GM12878 (cell line): ENCODE data around the gene STAB2. TPM values are rescaled to one million over a fixed set of nuclear protein-coding genes. Genes with fewer than 3 reads are reported as not detected.

Experiments
- ATAC-seq: fragments of 200-7000 bp; cut with Tn5 transposase; 3 replicates; pipeline ENCODE4 v1.9.1; 2020; ENCODE audit warnings: mild to moderate bottlenecking, moderate library complexity
- BruUV-seq: library from RNA; stranded (reverse); fragments of 400-500 nt; replicated peaks from 2 replicates; lab custom pipeline; 2021; lab: Mats Ljungman, UMichigan
- CTCF ChIA-PET: fragments of 300-600 bp; sonication (Branson Sonifier 250); formaldehyde crosslinking; extraction: SDS; loops from one replicate; lab custom pipeline; 2021; ENCODE audit warnings: inconsistent platforms; lab: Yijun Ruan, JAX
- POLR2A ChIA-PET: fragments of 350-600 bp; formaldehyde crosslinking; extraction: SDS; loops from one replicate; lab custom pipeline; 2021; ENCODE audit warnings: inconsistent platforms; lab: Charles Lee
- RAD21 ChIA-PET: fragments of 300-600 bp; sonication (Branson Sonifier 250); formaldehyde crosslinking; loops from one replicate; lab custom pipeline; 2023; ENCODE audit warnings: antibody characterized with exemption; ENCODE audit not compliant: unreplicated experiment; lab: Charles Lee
- SMC1A ChIA-PET: fragments of 300-600 bp; sonication (Branson Sonifier 250); formaldehyde crosslinking; loops from one replicate; lab custom pipeline; 2023; ENCODE audit not compliant: unreplicated experiment, uncharacterized antibody; lab: Charles Lee
- DNase-seq: peaks from one replicate; pipeline ENCODE4 v3.0.0-alpha.2; 2011; ENCODE audit warnings: low read depth, low spot score
- FAIRE-seq: peaks from 3 replicates; lab custom pipeline; 2011; peaks lifted over from hg19 to GRCh38; lab: Jason Lieb, UNC
- H2AFZ ChIP-seq: 2 replicates; pipeline ENCODE4 v1.6.0; 2011; ENCODE audit warnings: low read depth, low read length, control low read depth; ENCODE audit not compliant: control insufficient read depth
- H3K27ac ChIP-seq: 2 replicates; pipeline ENCODE4 v1.5.1; 2011; ENCODE audit warnings: control low read depth; ENCODE audit not compliant: control insufficient read depth, insufficient read depth
- H3K27me3 ChIP-seq, 2 experiments: replicated peaks in 1 of 2; 2 replicates each; pipeline versions ENCODE4 v1.6.0 to v1.6.1; 2011; ENCODE audit warnings: low read length in 1 of 2; ENCODE audit not compliant: control insufficient read depth in 2 of 2, insufficient read depth in 2 of 2
- H3K36me3 ChIP-seq, 2 experiments: 2 replicates each; pipeline ENCODE4 v1.5.1; 2011; ENCODE audit warnings: low read length in 1 of 2; ENCODE audit not compliant: control insufficient read depth in 2 of 2, insufficient read depth in 2 of 2
- H3K4me1 ChIP-seq: 2 replicates; pipeline ENCODE4 v1.6.1; 2011; ENCODE audit warnings: mild to moderate bottlenecking, low read length, moderate library complexity, mixed read lengths; ENCODE audit not compliant: control insufficient read depth, insufficient read depth
- H3K4me2 ChIP-seq: 2 replicates; pipeline ENCODE4 v1.6.0; 2011; ENCODE audit warnings: control low read depth; ENCODE audit not compliant: control insufficient read depth, insufficient read depth
- H3K4me3 ChIP-seq: fragments of 200-600 bp; sonication (generic); 2 replicates; pipeline ENCODE4 v1.5.1; 2016
- H3K79me2 ChIP-seq: 2 replicates; pipeline ENCODE4 v1.6.0; 2011; ENCODE audit warnings: low read length; ENCODE audit not compliant: control insufficient read depth, insufficient read depth
- H3K9ac ChIP-seq: 2 replicates; pipeline ENCODE4 v1.8.0; 2011; ENCODE audit warnings: low read length, control low read depth, mixed read lengths; ENCODE audit not compliant: control insufficient read depth, insufficient read depth
- H3K9me3 ChIP-seq: replicated peaks from 3 replicates; pipeline ENCODE4 v1.5.1; 2011; ENCODE audit warnings: mild to moderate bottlenecking, low read length; ENCODE audit not compliant: control insufficient read depth, insufficient read depth
- H4K20me1 ChIP-seq: 2 replicates; pipeline ENCODE4 v1.6.0; 2011; ENCODE audit not compliant: control insufficient read depth, insufficient read depth
- ATF7 ChIP-seq: fragments of 450-650 bp; IDR thresholded peaks from 2 replicates; pipeline ENCODE4 v1.6.1; 2016; ENCODE audit warnings: low read depth, mild to moderate bottlenecking
- KLF5 ChIP-seq: fragments of 450-650 bp; IDR thresholded peaks from 2 replicates; pipeline ENCODE4 v1.6.1; 2014; ENCODE audit warnings: mild to moderate bottlenecking; ENCODE audit not compliant: partially characterized antibody
- NFYB ChIP-seq: IDR thresholded peaks from 2 replicates; pipeline ENCODE4 v1.6.1; 2011; ENCODE audit warnings: low read depth, mild to moderate bottlenecking, low read length, improper control_type of control experiment, moderate library complexity; ENCODE audit not compliant: insufficient read depth
- RELA ChIP-seq: fragments of 450-650 bp; IDR thresholded peaks from 2 replicates; pipeline ENCODE4 v1.8.0; 2014; ENCODE audit warnings: borderline replicate concordance; ENCODE audit not compliant: partially characterized antibody
- REST ChIP-seq: IDR thresholded peaks from 2 replicates; pipeline ENCODE4 v1.6.1; 2012; ENCODE audit warnings: mild to moderate bottlenecking, low read depth, low read length
- TBL1XR1 ChIP-seq: IDR thresholded peaks from 2 replicates; pipeline ENCODE4 v1.6.1; 2012; ENCODE audit warnings: low read depth, low read length, improper control_type of control experiment
- WGBS: methylation state at CpG from one replicate; pipeline ENCODE4 v1.1.6; 2016; ENCODE audit warnings: low lambda C conversion rate; ENCODE audit not compliant: insufficient replicate concordance, insufficient coverage; ENCODE audit errors: missing lambda C conversion rate; 5-methylcytosine and 5-hydroxymethylcytosine counted together
- in situ Hi-C: fragments of 300-500 bp; cut with MboI; formaldehyde crosslinking; loops from 9 replicates; pipeline ENCODE4 v1.14.3; 2018; ENCODE audit warnings: mixed read lengths
- intact Hi-C: fragments of 100-400 bp; cut with micrococcal nuclease; formaldehyde crosslinking; loops from one replicate; pipeline ENCODE4 v1.14.2; 2022; ENCODE audit not compliant: unreplicated experiment
- polyA plus RNA-seq, 11 experiments: library from polyadenylated mRNA; depleted of rRNA in 4 of 11; unstranded in 6 of 11; stranded (reverse) in 5 of 11; fragments of >200 nt; fragmentation: Nextera tagmentation in 4 of 11; fragmentation: Illumina TruSeq in 1 of 11; extraction: Ambion mirVana in 4 of 11; extraction: Trizol in 1 of 11; gene quantifications; 1 replicate in 1 of 11; 2 replicates in 10 of 11; pipeline versions ENCODE4 v1.2.1 to v1.2.3, GENCODE V29; 2011 to 2016; ENCODE audit warnings: inconsistent platforms in 2 of 11, missing spikeins in 2 of 11, low read depth in 1 of 11
- total RNA-seq, 4 experiments: library from RNA; depleted of rRNA in 3 of 4; stranded (reverse); fragments of >200 nt in 3 of 4; fragmentation: Illumina TruSeq in 1 of 4; extraction: Trizol in 1 of 4; gene quantifications; 2 replicates each; pipeline versions ENCODE4 v1.2.1 to v1.2.3, GENCODE V29; 2013 to 2021

Gene STAB2
- total and polyA plus RNA-seq, 10 of the 15 experiments (the other 5 are each of a cell fraction or from before 2014, with no cell fraction given): 0.37 TPM; not detected in 9

- TF ChIP-seq KLF5 (no peak), ATF7 (no peak), NFYB (no peak), REST (no peak)
Observed at GRCh38 chr12:103561174-103561573, 25.9 kb upstream of the STAB2 start (continued).

- BruUV-seq: no TSS peak
Observed at GRCh38 chr12:103566398-103566797, 20.7 kb upstream of the STAB2 start.

More at GRCh38 chr12:103566398-103566797, 20.7 kb upstream of the STAB2 start:
- Histone ChIP-seq H2AFZ (no peak overlapping the region), H3K9ac (no peak overlapping the region), H3K4me1 (no peaks in the 10 kb centered on the region), H3K4me3 (no peak overlapping the region), H3K4me2 (no peak overlapping the region), H3K27me3 (no peaks in the 10 kb centered on the region; a peak in 1 of 4 replicates), H3K36me3 (no peaks in the 10 kb centered on the region), H3K79me2 (no peaks in the 10 kb centered on the region), H4K20me1 (no peaks in the 10 kb centered on the region), H3K27ac (no peak overlapping the region), H3K9me3 (no peaks in the 10 kb centered on the region; the same call in 1 of the 3 replicates)
- WGBS: 5% methylated on average over 1 of the region's 1 CpG
- intact Hi-C loops (no loop called here), in situ Hi-C loops (no loop called here)
- ChIA-PET RAD21 (no interaction called here), POLR2A (no interaction called here), CTCF (interaction anchor here (1.7 to 4.1 kb wide), 2 partner anchors 8 to 66 kb away, joined by 10 to 15 read pairs; no protein-coding TSS in a partner anchor), SMC1A (interaction anchor here (0.7 to 1.6 kb wide), 2 partner anchors 627 to 683 kb away, joined by 3 to 5 read pairs; no protein-coding TSS in a partner anchor)
- FAIRE-seq: no peak
- no peak for ATAC-seq
- TF ChIP-seq RELA: no peak
- TF ChIP-seq TBL1XR1: no peak
- no peak for DNase-seq
